HepG2 (cell line): ENCODE results near the gene HIRA.

ENCODE experiments used
- NCOA5 ChIP-seq: sonication (generic); formaldehyde crosslinking; IDR thresholded peaks from 2 replicates; pipeline ENCODE4 v1.4.0; 2020; ENCODE audit warnings: missing genetic modification reagents
- YY1 ChIP-seq: IDR thresholded peaks from 2 replicates; pipeline ENCODE4 v1.6.1; 2011; ENCODE audit warnings: low read length, low read depth, moderate library complexity, mild to moderate bottlenecking; ENCODE audit not compliant: insufficient read depth, insufficient replicate concordance
- ZMYM4 ChIP-seq: sonication (generic); formaldehyde crosslinking; IDR thresholded peaks from 2 replicates; pipeline ENCODE4 v1.8.1; 2023; ENCODE audit warnings: mild to moderate bottlenecking, missing genetic modification reagents

- TF ChIP-seq YY1 (no peak), ZMYM4 (CRISPR knock-in tag) (no peak), NCOA5 (CRISPR knock-in tag) (no peak)
Measured at GRCh38 chr22:19319281-19319680, 112.3 kb downstream of the HIRA start.
